Ovary (tissue), 3 donors: ENCODE results near the gene CHST6.

Experiments used
- EP300 ChIP-seq: sonication (generic); formaldehyde crosslinking; IDR thresholded peaks from one replicate; pipeline ENCODE4 v1.6.1; 2017; ENCODE audit warnings: antibody characterized with exemption
- POLR2A ChIP-seq: fragments of 450-650 bp; IDR thresholded peaks from one replicate; pipeline ENCODE4 v1.6.1; 2017; ENCODE audit warnings: antibody characterized with exemption, mild to moderate bottlenecking, moderate library complexity
- TF ChIP-seq, protein P1 (sequence below), 3 donors: fragments of 450-650 bp in 2 of 3; fragments of 200-600 bp in 1 of 3; IDR thresholded peaks; one replicate each; pipeline versions ENCODE4 v1.5.1 to v1.8.0; 2016 to 2022; ENCODE audit warnings: antibody characterized with exemption in 3 of 3, mild to moderate bottlenecking in 1 of 3
- donor health status: DM: no; HTN: no; CAD: no.

DNA sequence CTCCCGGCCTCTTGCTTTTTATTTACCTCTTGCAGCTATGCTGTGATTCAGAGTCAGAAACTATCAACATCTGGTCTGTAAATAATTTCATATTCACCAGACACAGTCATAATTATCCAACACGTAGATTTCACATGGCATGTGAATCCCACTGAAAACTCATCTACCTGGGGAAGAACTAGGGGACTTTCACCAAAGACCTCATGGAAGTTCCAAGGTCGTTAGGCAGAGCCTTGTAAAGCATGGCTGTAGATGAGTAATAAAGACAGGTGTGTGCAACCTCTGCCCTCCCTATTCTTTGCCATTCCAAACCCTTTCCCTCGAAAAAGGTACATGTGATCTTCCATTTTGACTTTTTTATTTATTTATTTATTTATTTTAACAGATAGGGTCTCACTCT, 42.5 kb upstream of the CHST6 start:
- TF ChIP-seq, protein P1, sequence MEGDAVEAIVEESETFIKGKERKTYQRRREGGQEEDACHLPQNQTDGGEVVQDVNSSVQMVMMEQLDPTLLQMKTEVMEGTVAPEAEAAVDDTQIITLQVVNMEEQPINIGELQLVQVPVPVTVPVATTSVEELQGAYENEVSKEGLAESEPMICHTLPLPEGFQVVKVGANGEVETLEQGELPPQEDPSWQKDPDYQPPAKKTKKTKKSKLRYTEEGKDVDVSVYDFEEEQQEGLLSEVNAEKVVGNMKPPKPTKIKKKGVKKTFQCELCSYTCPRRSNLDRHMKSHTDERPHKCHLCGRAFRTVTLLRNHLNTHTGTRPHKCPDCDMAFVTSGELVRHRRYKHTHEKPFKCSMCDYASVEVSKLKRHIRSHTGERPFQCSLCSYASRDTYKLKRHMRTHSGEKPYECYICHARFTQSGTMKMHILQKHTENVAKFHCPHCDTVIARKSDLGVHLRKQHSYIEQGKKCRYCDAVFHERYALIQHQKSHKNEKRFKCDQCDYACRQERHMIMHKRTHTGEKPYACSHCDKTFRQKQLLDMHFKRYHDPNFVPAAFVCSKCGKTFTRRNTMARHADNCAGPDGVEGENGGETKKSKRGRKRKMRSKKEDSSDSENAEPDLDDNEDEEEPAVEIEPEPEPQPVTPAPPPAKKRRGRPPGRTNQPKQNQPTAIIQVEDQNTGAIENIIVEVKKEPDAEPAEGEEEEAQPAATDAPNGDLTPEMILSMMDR (IDR thresholded peaks at IDR 0.05): no peak
- TF ChIP-seq POLR2A (no peak), EP300 (no peak)
